HepG2 (cell line): ENCODE measurements around the gene DPH1. TPM values are rescaled to one million over a fixed set of nuclear protein-coding genes. Genes with fewer than 3 reads are reported as not detected.
A peak's percentile ranks its signal among the peaks of the same experiment; 100 is the strongest.

Experiments
- AKNA ChIP-seq: sonication (generic); formaldehyde crosslinking; IDR thresholded peaks from 2 replicates; pipeline ENCODE4 v1.4.0; 2020; ENCODE audit warnings: missing genetic modification reagents, borderline replicate concordance
- BHLHE40 ChIP-seq: IDR thresholded peaks from 2 replicates; pipeline ENCODE4 v1.6.1; 2011; ENCODE audit warnings: low read length, improper control_type of control experiment
- CBX1 ChIP-seq: IDR thresholded peaks from one replicate; pipeline ENCODE4 v1.6.1; 2016; ENCODE audit warnings: antibody characterized with exemption, low read depth
- HDAC2 ChIP-seq: sonication (generic); formaldehyde crosslinking; IDR thresholded peaks from 2 replicates; pipeline ENCODE4 v1.4.0; 2020; ENCODE audit warnings: missing genetic modification reagents
- HMG20A ChIP-seq: IDR thresholded peaks from 2 replicates; pipeline ENCODE4 v1.6.1; 2016; ENCODE audit warnings: borderline replicate concordance
- IRF1 ChIP-seq: sonication (generic); formaldehyde crosslinking; IDR thresholded peaks from 2 replicates; pipeline ENCODE4 v1.4.0; 2020; ENCODE audit warnings: low read depth, mild to moderate bottlenecking, missing genetic modification reagents
- NFIB ChIP-seq: sonication (generic); formaldehyde crosslinking; IDR thresholded peaks from 2 replicates; pipeline ENCODE4 v1.9.0; 2021; ENCODE audit warnings: missing genetic modification reagents, mild to moderate bottlenecking, borderline replicate concordance
- PHF5A ChIP-seq: IDR thresholded peaks from one replicate; pipeline ENCODE4 v1.6.1; 2018; ENCODE audit warnings: low read depth, missing genetic modification reagents; ENCODE audit not compliant: unreplicated experiment
- POLR2G ChIP-seq: fragments of 200-400 bp; formaldehyde crosslinking; IDR thresholded peaks from 2 replicates; pipeline ENCODE4 v1.6.1; 2018; ENCODE audit warnings: mild to moderate bottlenecking, low read depth, low read length, moderate library complexity
- SSRP1 ChIP-seq: IDR thresholded peaks from 2 replicates; pipeline ENCODE4 v1.6.1; 2016; ENCODE audit warnings: control low read depth
- ZNF34 ChIP-seq: sonication (generic); formaldehyde crosslinking; IDR thresholded peaks from 2 replicates; pipeline ENCODE4 v1.4.0; 2020; ENCODE audit warnings: mild to moderate bottlenecking, missing genetic modification reagents, borderline replicate concordance
- ZNF543 ChIP-seq: sonication (generic); formaldehyde crosslinking; IDR thresholded peaks from 2 replicates; pipeline ENCODE4 v1.4.0; 2020; ENCODE audit warnings: mild to moderate bottlenecking, missing genetic modification reagents
- ZNF558 ChIP-seq: sonication (generic); formaldehyde crosslinking; IDR thresholded peaks from 2 replicates; pipeline ENCODE4 v1.9.0; 2022; ENCODE audit warnings: mild to moderate bottlenecking, missing genetic modification reagents, borderline replicate concordance
- ZNF609 ChIP-seq: sonication (generic); formaldehyde crosslinking; IDR thresholded peaks from 2 replicates; pipeline ENCODE4 v1.4.0; 2020; ENCODE audit warnings: mild to moderate bottlenecking, missing genetic modification reagents, borderline replicate concordance
- ZNF772 ChIP-seq: sonication (generic); formaldehyde crosslinking; IDR thresholded peaks from 2 replicates; pipeline ENCODE4 v1.5.0; 2020; ENCODE audit warnings: mild to moderate bottlenecking, missing genetic modification reagents
- ZNF776 ChIP-seq: sonication (generic); formaldehyde crosslinking; IDR thresholded peaks from 2 replicates; pipeline ENCODE4 v1.4.0; 2020; ENCODE audit warnings: mild to moderate bottlenecking, missing genetic modification reagents
- ZNF883 ChIP-seq: sonication (generic); formaldehyde crosslinking; IDR thresholded peaks from 2 replicates; pipeline ENCODE4 v1.5.1; 2020; ENCODE audit warnings: mild to moderate bottlenecking, missing genetic modification reagents; ENCODE audit errors: not compliant biosample characterization
- ZUFSP ChIP-seq: sonication (generic); formaldehyde crosslinking; IDR thresholded peaks from 2 replicates; pipeline ENCODE4 v1.9.0; 2021; ENCODE audit warnings: missing genetic modification reagents, mild to moderate bottlenecking, borderline replicate concordance
- polyA plus RNA-seq, 8 experiments: library from polyadenylated mRNA; depleted of rRNA in 3 of 8; stranded (reverse) in 7 of 8; unstranded in 1 of 8; fragments of >200 nt; fragmentation: Illumina TruSeq in 4 of 8; extraction: Trizol in 4 of 8; gene quantifications; 2 replicates each; pipeline versions ENCODE4 v1.2.1 to v1.2.3, GENCODE V29; 2011 to 2016; ENCODE audit warnings: low read depth in 4 of 8, missing spikeins in 1 of 8, mixed read lengths in 1 of 8; ENCODE audit not compliant: insufficient read depth in 1 of 8
- total RNA-seq, 5 experiments: library from RNA; depleted of rRNA; stranded (reverse); fragments of >200 nt; fragmentation: Illumina TruSeq; extraction: Trizol; gene quantifications; 2 replicates each; pipeline ENCODE4 v1.2.3, GENCODE V29; 2016; ENCODE audit warnings: low read depth in 1 of 5

The DPH1 gene
- total and polyA plus RNA-seq, 2 of the 13 experiments (the other 11 are each of a cell fraction or from before 2014, with no cell fraction given): 25.3 to 42.8 TPM

GRCh38 chr17:1995321-1995892 is 34.5 kb upstream of the DPH1 start (continued):
- TF ChIP-seq ZNF776 (CRISPR knock-in tag): no peak
- TF ChIP-seq POLR2G: peak; percentile 48; the same call in 1 of the 2 replicates
- TF ChIP-seq HMG20A (CRISPR knock-in tag): no peak
- no peak for TF ChIP-seq ZUFSP
- TF ChIP-seq PHF5A (CRISPR knock-in tag): no peak
- TF ChIP-seq SSRP1 (CRISPR knock-in tag): no peak
- no peak for TF ChIP-seq IRF1 (CRISPR knock-in tag)
- no peak for TF ChIP-seq ZNF883
- no peak for TF ChIP-seq CBX1
- no peak for TF ChIP-seq AKNA
- no peak for TF ChIP-seq ZNF543 (CRISPR knock-in tag)
- TF ChIP-seq NFIB (CRISPR knock-in tag): no peak
- 0 out of 2 replicates have a peak, but pooled peaks have one; percentile 29 for TF ChIP-seq HDAC2 (CRISPR knock-in tag)
- TF ChIP-seq BHLHE40: no peak
- 0 out of 2 replicates have a peak, but pooled peaks have one; percentile 27 for TF ChIP-seq ZNF34
- no peak for TF ChIP-seq ZNF772 (CRISPR knock-in tag)
- TF ChIP-seq ZNF609: 0 out of 2 replicates have a peak, but pooled peaks have one; percentile 31
- TF ChIP-seq ZNF558 (CRISPR knock-in tag): no peak
